ENCODE measurements around the gene CUL3. TPM values are rescaled to one million over a fixed set of nuclear protein-coding genes. Genes with fewer than 3 reads are reported as not detected.

Gene CUL3
- total and polyA plus RNA-seq, 2 of the 8 experiments (the other 6 are each of a cell fraction or from before 2014, with no cell fraction given): 28.5 to 113 TPM

- TF ChIP-seq POLR2A (IDR thresholded peaks at IDR 0.05; ENCODE audit: control extremely low read depth in 1 of 2, low read depth in 2 of 2, low read length in 2 of 2) (peak in 1 of 2 experiments; percentile 18; a peak in 1 of 3 replicates), SIRT6 (IDR thresholded peaks at IDR 0.05; ENCODE audit: low read length) (no peak), ZNF274 (IDR thresholded peaks at IDR 0.05; ENCODE audit: borderline replicate concordance, extremely low read depth, low read length) (no peak), CHD2 (IDR thresholded peaks at IDR 0.05; ENCODE audit: low read length) (peak; percentile 35; the same call in 1 of the 2 replicates), GABPA (IDR thresholded peaks at IDR 0.05; ENCODE audit: borderline replicate concordance, insufficient read depth, low read length) (no peak), JUN (IDR thresholded peaks at IDR 0.05; ENCODE audit: low read depth, low read length) (no peak), RBBP5 (IDR thresholded peaks at IDR 0.05; ENCODE audit: borderline replicate concordance, low read depth, low read length) (peak; percentile 71; the same call in 1 of the 2 replicates), SRF (IDR thresholded peaks at IDR 0.05; ENCODE audit: low read depth, low read length) (no peak), CTBP2 (IDR thresholded peaks at IDR 0.05; ENCODE audit: borderline replicate concordance, insufficient read depth, insufficient read length, low read length) (no peak), RXRA (IDR thresholded peaks at IDR 0.05; ENCODE audit: insufficient read depth, low read depth, low read length) (no peak), KDM4A (IDR thresholded peaks at IDR 0.05; ENCODE audit: low read depth, low read length, severe bottlenecking) (no peak), KDM1A (IDR thresholded peaks at IDR 0.05; ENCODE audit: borderline replicate concordance, low read length) (0 out of 2 replicates have a peak, but pooled peaks have one; percentile 20), TAF1 (IDR thresholded peaks at IDR 0.05; ENCODE audit: low read depth, low read length) (0 out of 2 replicates have a peak, but pooled peaks have one; percentile 36), RFX5 (IDR thresholded peaks at IDR 0.05; ENCODE audit: borderline replicate concordance, low read depth, low read length) (no peak), MAX (IDR thresholded peaks at IDR 0.05) (peak; percentile 97), SAP30 (IDR thresholded peaks at IDR 0.05; ENCODE audit: insufficient read depth, insufficient replicate concordance, low read length) (no peak), MAFK (IDR thresholded peaks at IDR 0.05; ENCODE audit: low read depth, low read length) (no peak), JUND (IDR thresholded peaks at IDR 0.05; ENCODE audit: low read length) (no peak), NRF1 (IDR thresholded peaks at IDR 0.05; ENCODE audit: low read depth, low read length) (no peak), ATF3 (IDR thresholded peaks at IDR 0.05; ENCODE audit: insufficient read depth, low read depth, low read length) (no peak), SP1 (IDR thresholded peaks at IDR 0.05; ENCODE audit: low read depth, low read length) (peak; percentile 78), BACH1 (IDR thresholded peaks at IDR 0.05; ENCODE audit: low read length) (no peak), KDM5A (IDR thresholded peaks at IDR 0.05; ENCODE audit: low read length) (no peak), CREB1 (IDR thresholded peaks at IDR 0.05) (no peak), GTF2F1 (IDR thresholded peaks at IDR 0.05; ENCODE audit: borderline replicate concordance, low read depth, low read length) (no peak), EZH2 (IDR thresholded peaks at IDR 0.05; ENCODE audit: low read depth, low read length, severe bottlenecking) (no peak), EGR1 (IDR thresholded peaks at IDR 0.05; ENCODE audit: borderline replicate concordance, low read depth, low read length) (no peak)
These were observed 151.7 kb downstream of the CUL3 start (continued) for GRCh38 chr2:224433442-224433841.

Measured in H1 (cell line).